UCSD-AML1 (cell line): ENCODE data around the gene GAGE13.
"Not testable (repeated sequence)": the region's sequence is repeated elsewhere in the genome, so short reads cannot be mapped to it uniquely, and the experiment has no call there.

ENCODE experiments used
- DNase-seq: peaks from one replicate; lab custom pipeline; 2025; ENCODE audit not compliant: unreplicated experiment; lab: John Stamatoyannopoulos, UW

Gene GAGE13

GRCh38 chrX:49330421-49330820 lies 961 bp upstream of the GAGE13 start:
- not testable (repeated sequence) for DNase-seq

- DNase-seq = not testable (repeated sequence)
These were observed 459 bp downstream of the GAGE13 start for GRCh38 chrX:49331841-49332240.

GRCh38 chrX:49341449-49341848 lies 10.1 kb downstream of the GAGE13 start:
- DNase-seq = not testable (repeated sequence)

GRCh38 chrX:49344496-49345175 lies 13.3 kb downstream of the GAGE13 start:
- DNase-seq = not testable (repeated sequence)

GRCh38 chrX:49345402-49345801 lies 14.0 kb downstream of the GAGE13 start:
- not testable (repeated sequence) for DNase-seq

GRCh38 chrX:49346150-49346549 lies 14.8 kb downstream of the GAGE13 start:
- DNase-seq = not testable (repeated sequence)
